GM18907 (cell line): Measurements from ENCODE around the gene PEPD.

Source experiments
- ATAC-seq: cut with Tn5 transposase; IDR thresholded peaks from one replicate; pipeline ENCODE4 v1.9.1; 2021; ENCODE audit warnings: mild to moderate bottlenecking, moderate library complexity; ENCODE audit not compliant: unreplicated experiment

The PEPD gene

GRCh38 chr19:33461256-33462111 lies 60.1 kb downstream of the PEPD start:
- ATAC-seq = no peak

GRCh38 chr19:33460221-33460908 lies 61.2 kb downstream of the PEPD start:
- no peak for ATAC-seq

DNA sequence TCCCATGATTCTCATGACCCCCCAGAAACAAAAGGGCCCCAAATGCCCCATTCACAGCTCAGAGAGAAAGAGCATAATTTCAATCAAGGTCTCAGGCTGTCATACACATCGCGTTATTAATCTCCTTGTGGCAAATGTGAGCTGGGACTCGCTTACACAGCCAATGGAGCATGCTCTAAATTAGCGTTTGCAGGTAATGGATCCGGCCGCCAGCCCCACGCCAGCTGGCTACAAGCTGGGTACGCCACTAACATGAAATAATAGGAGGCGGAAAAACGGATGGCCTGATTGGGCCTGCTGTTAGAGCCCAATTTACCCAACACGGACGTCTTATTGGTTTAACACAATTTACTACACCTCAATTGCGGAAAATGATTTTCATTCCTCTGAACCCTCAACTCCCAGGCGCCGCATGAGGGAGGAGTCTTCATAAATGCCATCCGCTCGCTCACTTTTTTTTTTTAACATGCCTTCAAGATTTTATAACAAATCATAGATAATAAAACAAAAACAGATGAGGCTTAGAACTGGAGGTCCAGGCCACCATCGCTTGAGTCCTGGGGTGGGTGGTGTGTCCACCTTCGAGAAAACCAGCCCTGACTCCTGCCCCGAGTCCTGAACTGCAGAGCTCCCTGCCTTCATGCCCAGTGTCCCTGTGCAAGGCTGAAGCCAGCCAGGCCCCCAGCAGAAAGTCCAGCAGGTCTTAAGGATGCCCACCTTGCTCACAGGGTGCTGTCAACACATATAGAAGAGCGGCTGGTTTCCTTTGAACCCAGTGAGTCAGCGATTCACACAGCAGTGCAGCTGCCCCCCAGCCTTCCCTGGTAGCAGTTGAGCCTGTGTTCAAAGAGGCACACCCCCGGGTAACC lies 62.1 kb downstream of the PEPD start:
- no peak for ATAC-seq

- ATAC-seq = no peak
These were observed 62.8 kb downstream of the PEPD start for GRCh38 chr19:33458807-33459206.

GRCh38 chr19:33458171-33458633 lies 63.4 kb downstream of the PEPD start:
- ATAC-seq = no peak

DNA sequence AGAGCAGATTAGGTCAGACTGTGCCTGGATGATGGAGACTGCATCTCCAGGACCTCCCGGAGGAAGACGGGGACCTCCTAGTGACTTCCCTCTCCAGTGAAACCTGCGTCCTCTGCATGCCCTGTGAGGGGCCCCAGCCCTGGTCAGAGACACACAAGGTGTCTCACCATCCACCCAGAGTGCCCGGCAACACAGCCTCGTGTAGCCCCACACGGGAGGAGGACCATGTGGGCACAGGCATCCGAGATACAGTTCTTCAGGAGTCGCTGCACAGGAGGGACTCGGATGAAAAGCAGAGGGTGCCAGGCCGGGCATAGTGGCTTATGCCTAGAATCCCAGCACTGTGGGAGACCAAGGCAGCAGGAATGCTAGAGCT lies 64.8 kb downstream of the PEPD start:
- no peak for ATAC-seq

DNA sequence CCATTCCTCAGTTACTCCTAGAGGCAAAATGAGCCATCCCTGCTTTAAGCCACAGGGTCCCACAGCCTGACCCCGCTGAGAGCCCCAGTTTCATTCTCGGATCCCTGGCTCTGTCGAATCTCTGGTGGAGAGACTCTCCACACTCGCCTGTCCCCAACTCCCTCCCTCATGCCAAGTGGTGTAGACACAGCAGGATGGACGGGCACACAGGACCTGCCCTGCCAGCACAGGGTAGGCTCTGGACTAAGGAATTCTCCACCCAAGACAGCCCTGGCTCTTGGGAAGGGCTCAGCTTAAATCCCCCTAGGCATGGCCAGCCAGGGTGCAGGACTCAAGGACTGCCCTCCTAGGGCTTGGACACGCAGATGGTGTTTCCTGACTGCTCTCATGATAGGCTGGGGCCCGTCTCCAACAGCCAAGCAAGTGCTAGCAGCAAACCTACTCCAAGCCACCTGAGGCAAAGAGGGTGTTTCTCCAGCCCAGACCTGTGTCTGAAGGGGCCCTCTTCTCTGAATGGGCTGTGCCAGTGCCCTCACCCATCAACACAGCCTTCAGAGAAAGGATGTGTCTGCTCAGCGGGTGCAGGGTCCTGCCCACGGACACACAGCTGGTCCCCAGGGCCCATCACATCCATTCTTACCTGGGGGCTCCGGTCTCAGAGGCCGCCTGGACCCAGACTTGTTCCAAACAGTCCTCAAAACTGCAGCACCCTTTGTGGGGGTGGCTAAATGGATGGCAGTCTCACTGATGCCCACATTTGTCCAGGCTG lies 65.3 kb downstream of the PEPD start:
- no peak for ATAC-seq

DNA sequence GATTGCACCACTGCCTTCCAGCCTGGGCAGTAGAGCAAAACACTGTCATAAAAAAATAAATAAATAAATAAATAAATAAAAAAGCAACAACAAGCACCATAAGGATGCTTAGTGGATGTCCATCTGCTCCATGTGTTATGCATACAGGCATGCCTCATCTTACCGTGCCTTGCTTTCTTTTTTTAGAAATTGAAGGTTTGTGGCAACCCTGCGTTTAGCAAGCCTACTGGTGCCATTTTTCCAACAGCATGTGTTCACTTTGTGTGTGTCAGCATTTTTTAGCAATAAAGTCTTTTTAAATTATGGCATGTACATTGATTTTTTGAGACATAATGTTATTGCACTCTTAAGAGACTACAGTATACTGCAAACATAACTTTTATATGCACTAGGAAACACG lies 68.3 kb downstream of the PEPD start:
- ATAC-seq = no peak

- no peak for ATAC-seq
These were observed 70.9 kb downstream of the PEPD start for GRCh38 chr19:33450689-33451088.

- ATAC-seq = no peak
These were observed 71.8 kb downstream of the PEPD start for GRCh38 chr19:33449799-33450198.

GRCh38 chr19:33448159-33448516 lies 73.5 kb downstream of the PEPD start:
- no peak for ATAC-seq

DNA sequence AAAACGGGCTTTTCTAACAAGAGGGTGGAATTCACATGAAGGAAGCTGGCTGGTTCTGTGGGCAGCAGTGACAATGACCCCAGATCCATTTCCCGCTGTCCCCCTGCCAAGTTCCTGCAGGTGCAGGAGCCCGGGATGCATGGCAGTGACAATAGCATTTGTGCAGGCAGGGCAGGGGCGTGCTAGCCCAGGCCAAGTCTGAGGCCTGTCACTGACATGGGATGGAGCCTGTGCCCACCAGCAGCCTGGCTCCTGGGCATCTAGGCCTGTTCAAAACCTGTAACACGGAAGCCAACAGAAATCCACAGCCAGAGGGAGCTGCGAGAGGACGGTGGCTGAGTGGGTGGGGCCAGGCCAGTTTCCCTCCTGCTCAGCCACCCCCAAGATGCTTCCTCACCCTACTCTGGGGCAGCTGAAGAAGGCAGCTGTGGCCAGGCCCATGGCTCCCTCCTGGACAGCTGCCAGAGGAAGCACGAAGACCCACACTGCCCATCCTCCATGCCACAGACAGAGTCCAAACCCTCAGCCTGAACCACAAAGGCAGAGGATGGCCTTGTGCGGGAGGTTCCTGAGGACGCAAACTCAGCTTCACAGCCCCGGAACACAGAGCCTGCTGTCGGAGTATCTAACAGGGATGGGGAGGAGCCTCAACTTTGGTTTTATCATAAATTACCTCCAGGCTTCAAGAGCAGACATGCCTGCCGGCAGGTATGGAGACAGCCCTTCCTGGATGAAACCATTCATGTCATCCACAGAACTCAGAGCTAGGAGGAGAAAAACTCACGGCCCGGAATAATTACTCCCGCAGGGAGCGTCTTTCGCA lies 74.0 kb downstream of the PEPD start:
- no peak for ATAC-seq

DNA sequence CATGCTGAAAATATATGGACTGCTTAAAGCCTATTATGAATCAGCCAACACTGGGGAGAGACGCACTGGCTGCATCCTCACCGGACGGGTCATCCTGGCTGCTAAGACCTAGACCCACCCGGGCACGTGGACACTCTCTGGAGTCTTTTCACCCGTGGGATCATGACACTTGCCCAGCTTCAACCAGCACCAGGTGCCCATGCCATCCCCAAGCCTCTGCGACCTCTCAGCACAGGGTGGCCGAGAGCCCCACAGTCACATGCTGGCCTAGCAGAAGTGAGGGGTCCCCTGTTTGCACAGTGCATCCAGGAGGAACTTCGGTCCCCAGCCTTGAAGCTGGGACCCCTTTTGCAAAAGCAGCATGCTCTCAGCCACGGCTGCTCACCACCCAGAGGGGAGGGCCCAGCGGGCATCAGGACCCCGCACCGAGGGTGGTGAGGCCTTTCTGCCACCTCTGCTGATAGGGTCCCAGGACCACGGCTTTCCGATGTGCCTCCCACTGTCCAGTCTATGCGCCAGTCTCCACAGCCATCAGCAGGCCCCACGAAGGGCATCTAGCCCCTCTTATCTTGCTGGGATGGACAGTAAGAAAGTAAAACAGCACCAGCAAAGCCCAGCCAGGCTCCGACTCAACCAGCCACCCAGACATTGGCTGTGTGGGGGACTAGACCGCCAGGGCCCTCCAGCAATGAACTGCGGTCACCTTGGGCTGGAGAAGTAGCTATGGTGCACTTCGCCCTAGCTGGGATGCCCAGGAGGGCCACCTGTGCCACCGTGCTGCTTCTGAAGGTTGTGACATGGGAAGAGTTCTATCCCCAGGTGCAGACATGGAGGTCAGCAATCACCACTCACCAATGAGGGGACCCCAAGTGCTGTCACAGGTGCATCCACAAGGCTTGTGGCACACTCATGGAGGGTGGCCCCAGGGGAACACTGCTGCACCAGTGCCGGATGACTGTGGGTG lies 75.0 kb downstream of the PEPD start:
- ATAC-seq = no peak

DNA sequence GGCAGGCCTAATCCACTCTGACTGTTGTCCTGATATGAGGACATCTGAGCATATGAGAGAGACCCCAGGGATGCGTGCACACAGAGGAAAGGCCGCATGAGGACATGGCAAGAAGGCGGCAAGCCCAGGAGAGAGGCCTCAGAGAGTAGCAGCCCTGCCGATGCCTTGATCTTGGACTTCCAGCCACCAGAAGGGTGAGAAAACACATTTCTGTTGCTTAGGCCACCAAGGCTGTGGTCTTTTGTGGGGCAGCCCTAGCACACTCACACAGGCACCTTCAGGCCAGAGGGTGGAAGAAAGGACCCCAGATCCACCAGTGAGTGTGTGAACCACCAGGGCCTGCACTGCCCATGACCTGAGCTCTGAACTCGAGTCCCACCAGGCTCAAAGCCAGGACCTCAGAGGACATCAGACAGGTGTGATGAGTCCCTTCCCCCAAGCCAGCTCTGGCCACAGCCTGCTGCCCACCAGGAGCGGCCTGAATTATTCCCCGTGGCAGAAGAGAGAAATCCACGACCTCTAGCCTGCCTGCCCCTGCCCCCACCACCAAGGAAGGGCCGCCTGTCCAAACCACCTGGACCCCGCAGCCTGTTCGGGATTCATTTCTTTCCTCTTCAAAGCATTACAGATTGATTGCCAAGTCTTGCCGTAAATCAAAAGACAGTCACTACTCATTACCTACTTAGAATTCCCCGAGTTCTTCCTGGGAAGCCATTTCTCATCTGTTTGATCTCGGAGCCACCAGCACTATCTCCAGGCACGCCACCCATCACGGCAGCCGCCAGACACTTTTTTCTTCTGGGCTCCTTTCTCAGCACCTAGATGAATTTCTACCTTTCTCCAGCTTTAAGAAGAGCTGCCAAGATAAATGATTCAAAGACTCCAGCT lies 75.9 kb downstream of the PEPD start:
- no peak for ATAC-seq

- no peak for ATAC-seq
These were observed 76.8 kb downstream of the PEPD start for GRCh38 chr19:33444562-33445441.

GRCh38 chr19:33443638-33444561 lies 77.7 kb downstream of the PEPD start:
- no peak for ATAC-seq
